Measurements from ENCODE around the gene DNAH3.

GRCh38 chr16:20938426-20938825, 212.2 kb downstream of the DNAH3 start:
- no peak for TF ChIP-seq CTCF (IDR thresholded peaks at IDR 0.05)
- TF ChIP-seq POLR2A (IDR thresholded peaks at IDR 0.05) = no peak
